HepG2 (cell line): ENCODE results near the gene GGACT. TPM values are rescaled to one million over a fixed set of nuclear protein-coding genes. Genes with fewer than 3 reads are reported as not detected.

Source experiments
- FOXA1 ChIP-seq, 2 experiments: fragments of 450-650 bp in 1 of 2; sonication (generic) in 1 of 2; formaldehyde crosslinking in 1 of 2; IDR thresholded peaks; 2 replicates each; pipeline versions ENCODE4 v1.4.0 to v1.6.1; 2016 to 2020; ENCODE audit warnings: missing genetic modification reagents in 1 of 2
- FOXJ3 ChIP-seq: sonication (generic); formaldehyde crosslinking; IDR thresholded peaks from 2 replicates; pipeline ENCODE4 v1.4.0; 2020; ENCODE audit warnings: missing genetic modification reagents, mild to moderate bottlenecking, borderline replicate concordance
- SKI ChIP-seq: fragments of 450-650 bp; IDR thresholded peaks from one replicate; pipeline ENCODE4 v1.6.1; 2018; ENCODE audit warnings: mild to moderate bottlenecking; ENCODE audit not compliant: partially characterized antibody
- TEF ChIP-seq: sonication (generic); formaldehyde crosslinking; IDR thresholded peaks from 2 replicates; pipeline ENCODE4 v1.5.0; 2020; ENCODE audit warnings: missing genetic modification reagents
- THAP11 ChIP-seq: IDR thresholded peaks from 2 replicates; pipeline ENCODE4 v1.6.1; 2016; ENCODE audit warnings: missing biosample characterization, missing genetic modification reagents
- ZBTB39 ChIP-seq: sonication (generic); formaldehyde crosslinking; IDR thresholded peaks from 2 replicates; pipeline ENCODE4 v1.5.0; 2020; ENCODE audit warnings: missing genetic modification reagents
- ZMYM4 ChIP-seq: sonication (generic); formaldehyde crosslinking; IDR thresholded peaks from 2 replicates; pipeline ENCODE4 v1.8.1; 2023; ENCODE audit warnings: mild to moderate bottlenecking, missing genetic modification reagents
- ZNF33B ChIP-seq: sonication (generic); formaldehyde crosslinking; IDR thresholded peaks from 2 replicates; pipeline ENCODE4 v1.5.1; 2020; ENCODE audit warnings: mild to moderate bottlenecking, missing genetic modification reagents
- polyA plus RNA-seq, 8 experiments: library from polyadenylated mRNA; depleted of rRNA in 3 of 8; stranded (reverse) in 7 of 8; unstranded in 1 of 8; fragments of >200 nt; fragmentation: Illumina TruSeq in 4 of 8; extraction: Trizol in 4 of 8; gene quantifications; 2 replicates each; pipeline versions ENCODE4 v1.2.1 to v1.2.3, GENCODE V29; 2011 to 2016; ENCODE audit warnings: low read depth in 4 of 8, missing spikeins in 1 of 8, mixed read lengths in 1 of 8; ENCODE audit not compliant: insufficient read depth in 1 of 8
- total RNA-seq, 5 experiments: library from RNA; depleted of rRNA; stranded (reverse); fragments of >200 nt; fragmentation: Illumina TruSeq; extraction: Trizol; gene quantifications; 2 replicates each; pipeline ENCODE4 v1.2.3, GENCODE V29; 2016; ENCODE audit warnings: low read depth in 1 of 5
- TF ChIP-seq, protein P1 (sequence below): sonication (generic); formaldehyde crosslinking; IDR thresholded peaks from 2 replicates; pipeline ENCODE4 v1.5.0; 2020; ENCODE audit warnings: mild to moderate bottlenecking, missing genetic modification reagents, moderate library complexity
- TF ChIP-seq, protein P2 (sequence below): sonication (generic); formaldehyde crosslinking; IDR thresholded peaks from 2 replicates; pipeline ENCODE4 v1.5.1; 2020; ENCODE audit warnings: mild to moderate bottlenecking, moderate library complexity, missing genetic modification reagents

The GGACT gene
- total and polyA plus RNA-seq, 2 of the 13 experiments (the other 11 are each of a cell fraction or from before 2014, with no cell fraction given): 1.7 to 1.9 TPM

DNA sequence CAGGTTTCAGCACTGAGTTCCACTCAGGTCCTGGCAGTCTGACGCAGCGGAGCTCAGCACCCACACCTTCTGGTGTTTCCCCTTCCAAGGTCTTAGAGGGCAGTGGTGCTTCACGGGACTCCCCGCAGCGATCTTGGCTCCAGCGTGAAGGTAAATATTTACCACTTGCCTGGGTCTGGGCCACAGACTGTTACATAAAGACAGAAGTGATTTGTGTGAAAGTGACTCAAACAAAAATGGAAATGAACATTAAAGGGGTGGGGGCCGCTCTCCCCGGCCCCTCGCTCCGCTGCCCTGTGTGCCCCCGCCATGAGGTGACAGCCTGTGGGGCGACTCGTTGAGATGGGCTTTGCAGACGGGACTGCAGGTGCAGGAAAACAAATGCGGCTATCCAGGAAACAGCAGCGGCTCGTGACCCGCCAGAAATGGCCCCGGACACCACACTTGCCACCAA is 55.0 kb downstream of the GGACT start (continued):
- TF ChIP-seq FOXA1 (IDR thresholded peaks at IDR 0.05): no peak
- TF ChIP-seq FOXA1 (CRISPR knock-in tag; IDR thresholded peaks at IDR 0.05): peak; percentile 43; the same call in 1 of the 2 replicates
- no peak for TF ChIP-seq ZBTB39 (CRISPR knock-in tag)
- 0 out of 2 replicates have a peak, but pooled peaks have one; percentile 44 for TF ChIP-seq TEF (CRISPR knock-in tag)
- peak; percentile 54; the same call in 1 of the 2 replicates for TF ChIP-seq FOXJ3 (CRISPR knock-in tag)
- TF ChIP-seq, protein P1, sequence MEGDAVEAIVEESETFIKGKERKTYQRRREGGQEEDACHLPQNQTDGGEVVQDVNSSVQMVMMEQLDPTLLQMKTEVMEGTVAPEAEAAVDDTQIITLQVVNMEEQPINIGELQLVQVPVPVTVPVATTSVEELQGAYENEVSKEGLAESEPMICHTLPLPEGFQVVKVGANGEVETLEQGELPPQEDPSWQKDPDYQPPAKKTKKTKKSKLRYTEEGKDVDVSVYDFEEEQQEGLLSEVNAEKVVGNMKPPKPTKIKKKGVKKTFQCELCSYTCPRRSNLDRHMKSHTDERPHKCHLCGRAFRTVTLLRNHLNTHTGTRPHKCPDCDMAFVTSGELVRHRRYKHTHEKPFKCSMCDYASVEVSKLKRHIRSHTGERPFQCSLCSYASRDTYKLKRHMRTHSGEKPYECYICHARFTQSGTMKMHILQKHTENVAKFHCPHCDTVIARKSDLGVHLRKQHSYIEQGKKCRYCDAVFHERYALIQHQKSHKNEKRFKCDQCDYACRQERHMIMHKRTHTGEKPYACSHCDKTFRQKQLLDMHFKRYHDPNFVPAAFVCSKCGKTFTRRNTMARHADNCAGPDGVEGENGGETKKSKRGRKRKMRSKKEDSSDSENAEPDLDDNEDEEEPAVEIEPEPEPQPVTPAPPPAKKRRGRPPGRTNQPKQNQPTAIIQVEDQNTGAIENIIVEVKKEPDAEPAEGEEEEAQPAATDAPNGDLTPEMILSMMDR: peak; percentile 40
- peak; percentile 45 for TF ChIP-seq SKI
- TF ChIP-seq ZNF33B (CRISPR knock-in tag): no peak
- peak; percentile 21; the same call in 1 of the 2 replicates for TF ChIP-seq ZMYM4 (CRISPR knock-in tag)
- TF ChIP-seq, protein P2, sequence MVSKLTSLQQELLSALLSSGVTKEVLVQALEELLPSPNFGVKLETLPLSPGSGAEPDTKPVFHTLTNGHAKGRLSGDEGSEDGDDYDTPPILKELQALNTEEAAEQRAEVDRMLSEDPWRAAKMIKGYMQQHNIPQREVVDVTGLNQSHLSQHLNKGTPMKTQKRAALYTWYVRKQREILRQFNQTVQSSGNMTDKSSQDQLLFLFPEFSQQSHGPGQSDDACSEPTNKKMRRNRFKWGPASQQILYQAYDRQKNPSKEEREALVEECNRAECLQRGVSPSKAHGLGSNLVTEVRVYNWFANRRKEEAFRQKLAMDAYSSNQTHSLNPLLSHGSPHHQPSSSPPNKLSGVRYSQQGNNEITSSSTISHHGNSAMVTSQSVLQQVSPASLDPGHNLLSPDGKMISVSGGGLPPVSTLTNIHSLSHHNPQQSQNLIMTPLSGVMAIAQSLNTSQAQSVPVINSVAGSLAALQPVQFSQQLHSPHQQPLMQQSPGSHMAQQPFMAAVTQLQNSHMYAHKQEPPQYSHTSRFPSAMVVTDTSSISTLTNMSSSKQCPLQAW (CRISPR knock-in tag): 0 out of 2 replicates have a peak, but pooled peaks have one; percentile 23
- TF ChIP-seq THAP11 (CRISPR knock-in tag): no peak
- TF ChIP-seq, all 625 proteins: peak for 35
